DOHH2 (cell line): ENCODE results near the gene IL1A.

Source experiments
- EZH2phosphoT487 ChIP-seq: fragments of 200-600 bp; sonication (generic); IDR thresholded peaks from 2 replicates; pipeline ENCODE4 v1.6.1; 2017; ENCODE audit warnings: borderline replicate concordance, mild to moderate bottlenecking, antibody characterized with exemption, low read length, moderate library complexity, mixed read lengths
- TF ChIP-seq, protein P1 (sequence below): fragments of 200-600 bp; sonication (generic); IDR thresholded peaks from one replicate; pipeline ENCODE4 v1.5.1; 2014; ENCODE audit warnings: antibody characterized with exemption, mild to moderate bottlenecking, low read depth, low read length; ENCODE audit not compliant: poor library complexity, severe bottlenecking

- TF ChIP-seq, protein P1, sequence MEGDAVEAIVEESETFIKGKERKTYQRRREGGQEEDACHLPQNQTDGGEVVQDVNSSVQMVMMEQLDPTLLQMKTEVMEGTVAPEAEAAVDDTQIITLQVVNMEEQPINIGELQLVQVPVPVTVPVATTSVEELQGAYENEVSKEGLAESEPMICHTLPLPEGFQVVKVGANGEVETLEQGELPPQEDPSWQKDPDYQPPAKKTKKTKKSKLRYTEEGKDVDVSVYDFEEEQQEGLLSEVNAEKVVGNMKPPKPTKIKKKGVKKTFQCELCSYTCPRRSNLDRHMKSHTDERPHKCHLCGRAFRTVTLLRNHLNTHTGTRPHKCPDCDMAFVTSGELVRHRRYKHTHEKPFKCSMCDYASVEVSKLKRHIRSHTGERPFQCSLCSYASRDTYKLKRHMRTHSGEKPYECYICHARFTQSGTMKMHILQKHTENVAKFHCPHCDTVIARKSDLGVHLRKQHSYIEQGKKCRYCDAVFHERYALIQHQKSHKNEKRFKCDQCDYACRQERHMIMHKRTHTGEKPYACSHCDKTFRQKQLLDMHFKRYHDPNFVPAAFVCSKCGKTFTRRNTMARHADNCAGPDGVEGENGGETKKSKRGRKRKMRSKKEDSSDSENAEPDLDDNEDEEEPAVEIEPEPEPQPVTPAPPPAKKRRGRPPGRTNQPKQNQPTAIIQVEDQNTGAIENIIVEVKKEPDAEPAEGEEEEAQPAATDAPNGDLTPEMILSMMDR, result no peak
- TF ChIP-seq EZH2phosphoT487, result no peak
Observed at GRCh38 chr2:112762276-112762675, 22.0 kb downstream of the IL1A start.
